GM12801 (cell line): ENCODE data around the gene TEDC1.

Experiments used
- CTCF ChIP-seq: IDR thresholded peaks from one replicate; pipeline ENCODE4 v1.5.1; 2011; ENCODE audit warnings: control low read depth; ENCODE audit not compliant: insufficient read length; ENCODE audit errors: extremely low read depth

Gene TEDC1

GRCh38 chr14:105495990-105496830 is 5.2 kb downstream of the TEDC1 start:
- no peak for TF ChIP-seq CTCF

DNA sequence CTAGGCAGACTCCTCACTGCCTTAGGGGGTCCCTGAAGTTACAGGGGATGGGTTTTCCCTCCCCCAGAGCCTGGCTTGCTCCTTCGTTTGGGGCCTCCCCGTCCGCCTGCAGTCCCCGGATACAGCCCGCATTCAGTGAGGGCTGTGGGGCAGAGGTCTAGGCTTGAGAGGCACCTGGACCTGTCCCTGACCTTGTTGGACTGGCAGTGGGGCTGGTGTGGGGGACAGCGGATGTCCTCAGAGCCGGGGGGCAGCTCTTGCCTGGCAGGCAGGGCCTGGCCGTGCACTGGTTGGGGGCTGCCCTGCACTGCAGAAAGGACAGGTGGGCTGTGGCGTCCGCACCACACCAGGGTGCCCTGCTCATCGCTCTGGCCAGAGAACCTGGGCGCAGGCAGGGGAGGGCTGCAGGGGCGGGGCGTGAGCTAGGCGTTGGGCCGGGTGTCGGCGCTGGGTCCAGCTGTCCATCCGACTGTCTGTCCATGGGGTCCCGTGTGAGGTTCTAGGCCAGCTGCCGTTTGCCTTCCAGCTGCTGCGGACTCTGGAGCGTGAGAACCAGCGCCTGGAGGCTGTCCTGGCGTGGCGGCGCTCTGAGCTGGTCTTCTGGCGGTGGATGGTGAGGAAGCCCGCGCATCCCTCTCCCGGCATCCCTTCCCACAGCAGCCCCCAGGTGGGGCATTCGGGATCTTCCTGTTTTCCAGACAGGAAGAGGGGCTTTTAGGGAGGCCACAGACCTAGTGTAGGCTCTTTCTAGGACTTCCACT is 6.0 kb downstream of the TEDC1 start:
- no peak for TF ChIP-seq CTCF

DNA sequence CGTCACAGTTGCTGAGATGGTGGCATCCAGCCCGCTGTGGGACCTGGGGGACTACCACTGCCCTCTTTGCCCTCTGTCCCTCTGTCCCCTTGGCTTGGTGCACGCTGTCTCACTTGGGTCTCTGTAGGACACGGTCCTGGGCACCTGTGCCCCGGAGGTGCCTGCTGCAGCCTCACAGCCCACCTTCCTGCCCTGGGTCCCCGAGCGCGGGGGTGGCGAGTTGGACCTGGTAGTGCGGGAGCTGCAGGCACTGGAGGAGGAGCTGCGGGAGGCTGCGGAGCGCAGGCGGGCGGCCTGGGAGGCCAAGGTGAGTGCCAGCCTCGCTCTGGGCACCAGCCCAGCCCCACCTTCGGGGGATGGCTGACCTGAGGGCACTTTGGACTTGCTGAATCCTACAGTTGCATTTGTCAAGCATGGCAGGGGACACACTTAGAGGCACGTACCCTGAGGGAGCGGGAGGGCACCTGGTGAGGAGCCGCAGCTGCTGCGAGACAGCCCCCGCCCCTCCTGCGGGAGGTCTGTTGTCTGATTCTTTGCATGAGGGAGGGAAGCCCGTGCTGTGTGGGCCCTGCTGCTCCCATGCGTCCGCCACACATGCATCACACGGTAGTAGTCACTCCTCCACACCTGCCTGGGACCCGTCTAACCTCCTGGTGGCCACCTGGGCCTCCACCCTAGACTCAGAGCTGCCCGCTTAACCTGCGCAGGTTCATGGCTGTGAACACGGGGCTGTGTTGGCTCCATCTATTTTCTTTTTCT is 6.8 kb downstream of the TEDC1 start:
- no peak for TF ChIP-seq CTCF

GRCh38 chr14:105498430-105499255 is 7.6 kb downstream of the TEDC1 start:
- TF ChIP-seq CTCF, result no peak

DNA sequence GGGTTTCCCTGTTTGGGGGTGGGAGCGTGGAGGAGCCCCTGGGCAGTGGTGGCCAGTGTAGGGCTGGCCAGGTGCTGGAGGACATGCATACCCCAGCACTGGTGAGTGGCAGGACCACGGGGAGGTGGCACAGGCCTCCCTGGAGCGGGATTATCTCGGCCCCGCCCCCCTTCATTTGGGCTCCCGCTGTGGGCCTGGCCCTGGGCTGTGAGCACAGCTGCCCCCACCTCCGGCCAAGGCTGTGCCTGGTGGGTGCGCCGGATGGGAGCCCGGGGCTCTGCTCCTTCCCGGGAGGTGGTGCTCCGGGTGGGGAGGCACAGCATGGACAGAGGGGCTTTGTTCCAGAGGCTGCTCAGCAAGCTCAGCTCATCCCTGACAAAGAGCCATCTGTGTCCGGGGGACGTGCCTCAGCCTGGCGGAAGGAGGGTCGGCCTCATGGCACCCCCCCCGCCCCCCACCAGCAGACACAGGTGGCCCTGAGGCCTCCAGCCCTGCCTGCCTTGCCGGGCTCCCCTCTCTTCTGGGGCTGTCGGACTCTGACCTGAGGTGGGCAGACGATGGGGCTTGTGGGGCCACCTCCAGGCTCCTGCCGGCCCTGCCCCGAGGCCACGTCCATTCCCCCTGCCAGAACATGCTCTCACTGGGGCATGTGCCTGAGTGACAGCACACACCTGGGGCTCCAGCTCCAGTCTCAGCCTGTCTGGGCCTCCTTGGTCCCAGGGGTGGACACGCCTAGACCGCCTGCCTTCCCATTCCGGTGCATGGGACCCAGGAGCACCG is 8.4 kb downstream of the TEDC1 start:
- TF ChIP-seq CTCF, result no peak

- TF ChIP-seq CTCF, result no peak
Measured at GRCh38 chr14:105500036-105500725, 9.1 kb downstream of the TEDC1 start.
